ENCODE measurements around the gene CNKSR2.

The CNKSR2 gene

DNA sequence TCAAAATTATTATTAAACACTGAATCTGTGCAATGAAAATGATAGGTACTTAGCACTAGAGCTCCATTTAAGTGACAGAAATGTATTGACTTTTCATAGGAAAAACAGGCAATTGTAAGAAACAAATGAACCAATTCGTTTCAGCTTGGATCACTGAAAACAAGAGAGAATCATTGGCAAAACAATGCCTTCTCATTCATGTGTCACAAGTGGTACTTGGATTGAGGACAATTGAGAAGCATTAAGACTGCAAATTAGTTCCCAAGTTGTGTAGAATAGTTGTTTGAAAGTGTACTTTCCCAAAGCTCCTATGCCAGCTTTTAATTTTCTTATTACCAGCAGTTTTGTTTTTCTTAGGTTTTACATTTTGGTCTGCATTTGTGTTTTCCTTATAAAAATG lies 20.6 kb downstream of the CNKSR2 start:
- TF ChIP-seq, protein P1, sequence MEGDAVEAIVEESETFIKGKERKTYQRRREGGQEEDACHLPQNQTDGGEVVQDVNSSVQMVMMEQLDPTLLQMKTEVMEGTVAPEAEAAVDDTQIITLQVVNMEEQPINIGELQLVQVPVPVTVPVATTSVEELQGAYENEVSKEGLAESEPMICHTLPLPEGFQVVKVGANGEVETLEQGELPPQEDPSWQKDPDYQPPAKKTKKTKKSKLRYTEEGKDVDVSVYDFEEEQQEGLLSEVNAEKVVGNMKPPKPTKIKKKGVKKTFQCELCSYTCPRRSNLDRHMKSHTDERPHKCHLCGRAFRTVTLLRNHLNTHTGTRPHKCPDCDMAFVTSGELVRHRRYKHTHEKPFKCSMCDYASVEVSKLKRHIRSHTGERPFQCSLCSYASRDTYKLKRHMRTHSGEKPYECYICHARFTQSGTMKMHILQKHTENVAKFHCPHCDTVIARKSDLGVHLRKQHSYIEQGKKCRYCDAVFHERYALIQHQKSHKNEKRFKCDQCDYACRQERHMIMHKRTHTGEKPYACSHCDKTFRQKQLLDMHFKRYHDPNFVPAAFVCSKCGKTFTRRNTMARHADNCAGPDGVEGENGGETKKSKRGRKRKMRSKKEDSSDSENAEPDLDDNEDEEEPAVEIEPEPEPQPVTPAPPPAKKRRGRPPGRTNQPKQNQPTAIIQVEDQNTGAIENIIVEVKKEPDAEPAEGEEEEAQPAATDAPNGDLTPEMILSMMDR (IDR thresholded peaks at IDR 0.05; ENCODE audit: extremely low read depth, insufficient read depth, missing control alignments): no peak
- in situ Hi-C loops (cut with MboI; ENCODE audit: low pct_unique_long_range_greater_than_20kb, low sequenced_read_pairs, unreplicated experiment): no loop called here
- DNase-seq (ENCODE audit: low spot score): no peak

DNA sequence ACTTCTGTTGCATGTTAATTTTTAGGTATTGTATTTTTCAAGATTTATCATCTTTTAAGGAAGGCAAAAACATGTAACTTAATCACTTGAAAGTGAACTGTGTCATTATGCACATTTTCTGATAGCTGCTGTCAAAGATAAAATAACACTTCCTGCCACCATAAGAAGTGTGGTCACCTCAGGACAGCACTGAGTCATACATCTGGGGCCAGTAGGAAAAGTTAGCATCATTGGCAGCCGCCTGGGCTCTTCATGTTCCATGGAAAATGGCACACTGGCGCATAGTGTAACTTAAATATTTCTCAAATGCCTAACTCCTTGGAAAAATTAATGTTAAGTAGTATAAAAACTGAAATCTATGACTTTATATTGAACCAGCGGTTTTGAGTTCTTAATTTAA lies 24.2 kb downstream of the CNKSR2 start:
- TF ChIP-seq, protein P1 (IDR thresholded peaks at IDR 0.05; ENCODE audit: extremely low read depth, insufficient read depth, missing control alignments): no peak
- DNase-seq (ENCODE audit: low spot score): no peak

DNA sequence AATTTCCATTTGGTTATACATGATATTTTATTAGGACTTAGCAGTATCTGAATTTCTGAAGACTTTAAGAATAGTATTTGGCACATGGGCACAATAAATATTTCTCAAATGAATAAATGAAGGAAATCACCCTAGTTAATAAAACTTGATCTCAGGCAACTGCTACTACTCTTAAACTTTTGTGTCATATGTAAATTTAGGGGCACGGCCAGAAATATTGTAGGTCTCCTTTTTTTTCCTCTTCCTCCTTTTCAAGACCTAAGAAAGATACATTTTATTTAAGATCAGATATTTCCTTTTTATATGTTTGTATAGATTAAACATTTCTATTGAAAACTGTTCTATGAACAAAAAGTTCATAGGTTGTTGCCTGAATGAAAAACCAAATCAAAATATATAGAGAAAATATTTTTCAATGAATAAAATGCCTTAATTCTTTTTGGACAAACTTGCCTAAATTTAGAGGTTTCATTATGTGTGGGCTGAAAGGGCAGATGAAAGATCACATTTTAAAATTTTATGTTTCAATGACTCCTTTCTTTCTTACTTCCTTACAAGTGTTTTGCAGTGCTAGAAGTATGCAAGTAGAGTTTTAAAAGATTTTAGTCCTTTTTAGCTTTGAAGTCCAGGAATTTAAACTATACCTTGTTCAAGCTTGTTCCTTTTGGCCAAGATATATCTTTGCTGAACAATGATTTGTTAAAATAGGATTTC lies 26.3 kb downstream of the CNKSR2 start:
- no peak for DNase-seq (ENCODE audit: low spot score)
- TF ChIP-seq, protein P1 (IDR thresholded peaks at IDR 0.05; ENCODE audit: extremely low read depth, insufficient read depth, missing control alignments): no peak
- in situ Hi-C loops (cut with MboI; ENCODE audit: low pct_unique_long_range_greater_than_20kb, low sequenced_read_pairs, unreplicated experiment): no loop called here

More for the DNA sequence above, 24.2 kb downstream of the CNKSR2 start:
- in situ Hi-C loops (cut with MboI; ENCODE audit: low pct_unique_long_range_greater_than_20kb, low sequenced_read_pairs, unreplicated experiment): no loop called here

DNA sequence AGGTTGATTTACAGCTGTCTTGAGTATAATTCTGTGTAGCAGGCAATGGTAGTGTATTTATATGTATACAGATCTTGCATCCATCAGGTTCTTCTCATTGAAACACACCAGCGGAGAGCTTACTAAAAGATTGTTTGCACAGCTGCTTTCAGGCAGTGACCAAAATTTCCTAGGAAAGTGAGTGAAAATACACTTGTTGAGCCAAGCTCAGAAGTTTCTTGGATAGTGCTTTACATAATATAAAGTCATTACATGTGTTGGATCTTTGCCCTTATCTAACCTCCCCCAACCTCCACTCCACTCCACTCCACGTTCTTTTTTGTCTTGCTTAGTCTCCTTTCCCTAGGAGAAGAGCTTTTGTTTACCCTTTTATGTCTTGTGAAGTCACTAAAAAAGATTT lies 34.1 kb downstream of the CNKSR2 start:
- TF ChIP-seq, protein P1 (IDR thresholded peaks at IDR 0.05; ENCODE audit: extremely low read depth, insufficient read depth, missing control alignments): no peak
- DNase-seq (ENCODE audit: low spot score): no peak
- in situ Hi-C loops (cut with MboI; ENCODE audit: low pct_unique_long_range_greater_than_20kb, low sequenced_read_pairs, unreplicated experiment): no loop called here

DNA sequence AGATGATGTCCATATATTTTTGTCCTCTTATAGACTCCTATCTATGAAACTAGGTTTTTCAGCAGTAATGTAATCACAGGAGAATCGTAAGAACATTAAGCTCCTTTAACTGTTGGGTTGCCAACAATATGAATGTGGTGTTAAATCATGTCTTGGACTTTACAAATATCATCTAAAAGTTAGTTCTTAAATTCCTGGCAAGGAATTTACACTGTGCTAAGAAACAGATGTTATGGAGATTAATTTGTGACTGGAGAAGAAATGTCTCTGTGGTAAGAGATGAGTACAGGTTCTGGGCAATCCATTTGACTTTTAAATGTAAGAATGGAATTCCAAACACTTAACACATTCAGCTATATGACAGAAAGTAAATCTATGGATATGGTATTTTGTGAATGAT lies 34.6 kb downstream of the CNKSR2 start:
- DNase-seq (ENCODE audit: low spot score): no peak
- TF ChIP-seq, protein P1 (IDR thresholded peaks at IDR 0.05; ENCODE audit: extremely low read depth, insufficient read depth, missing control alignments): no peak
- in situ Hi-C loops (cut with MboI; ENCODE audit: low pct_unique_long_range_greater_than_20kb, low sequenced_read_pairs, unreplicated experiment): no loop called here

DNA sequence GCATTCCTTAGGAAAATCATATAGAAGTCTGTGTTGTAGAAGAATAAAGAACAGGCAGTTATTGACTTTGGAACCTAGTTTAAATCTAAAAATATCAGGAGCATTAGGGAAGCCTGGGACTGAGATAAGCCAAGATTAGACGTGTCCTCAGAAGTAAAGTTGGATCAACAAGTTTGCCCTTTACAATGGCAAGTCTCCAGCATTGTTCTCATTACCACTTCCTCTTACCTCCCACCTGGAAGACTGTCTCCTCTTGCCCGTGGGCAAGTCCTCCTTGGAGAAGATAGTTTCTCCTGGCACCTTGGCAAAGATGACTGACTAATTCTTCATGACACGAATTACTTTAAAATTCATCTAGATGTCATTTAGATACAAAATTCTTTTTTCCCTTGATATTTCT lies 37.8 kb downstream of the CNKSR2 start:
- in situ Hi-C loops (cut with MboI; ENCODE audit: low pct_unique_long_range_greater_than_20kb, low sequenced_read_pairs, unreplicated experiment): no loop called here
- DNase-seq (ENCODE audit: low spot score): no peak
- TF ChIP-seq, protein P1 (IDR thresholded peaks at IDR 0.05; ENCODE audit: extremely low read depth, insufficient read depth, missing control alignments): no peak
